LNCAP (cell line): ENCODE measurements around the gene IL17REL.

ENCODE experiments used
- CTCF ChIP-seq: fragments of 450-650 bp; IDR thresholded peaks from 2 replicates; pipeline ENCODE4 v1.5.1; 2017; ENCODE audit warnings: mild to moderate bottlenecking

IL17REL gene

GRCh38 chr22:50022171-50022819 is 9.7 kb upstream of the IL17REL start:
- no peak for TF ChIP-seq CTCF

- no peak for TF ChIP-seq CTCF
These were observed 8.0 kb upstream of the IL17REL start for GRCh38 chr22:50020606-50021005.

GRCh38 chr22:50019316-50019715 is 6.8 kb upstream of the IL17REL start:
- no peak for TF ChIP-seq CTCF

GRCh38 chr22:50018608-50019285 is 6.2 kb upstream of the IL17REL start:
- TF ChIP-seq CTCF = no peak

- TF ChIP-seq CTCF = no peak
These were observed 5.2 kb upstream of the IL17REL start for GRCh38 chr22:50017701-50018224.

- no peak for TF ChIP-seq CTCF
These were observed 4.6 kb upstream of the IL17REL start for GRCh38 chr22:50016988-50017700.

- TF ChIP-seq CTCF = no peak
These were observed 3.9 kb upstream of the IL17REL start for GRCh38 chr22:50016308-50016987.
